ENCODE results near the gene CIC. TPM values are rescaled to one million over a fixed set of nuclear protein-coding genes. Genes with fewer than 3 reads are reported as not detected.
A peak's percentile ranks its signal among the peaks of the same experiment; 100 is the strongest.
"Not testable (repeated sequence)": the region's sequence is repeated elsewhere in the genome, so short reads cannot be mapped to it uniquely, and the experiment has no call there.

Gene CIC
- total and polyA plus RNA-seq, 3 experiments from 2014 or later, result 2.7 to 60.4 (median 53.9) TPM

GRCh38 chr19:42266928-42267603 lies 2.0 kb upstream of the CIC start:
- ChIA-PET POLR2A (interaction anchor here (0.5 kb wide), 1 partner anchor 43 kb away, joined by 10 read pairs; no protein-coding TSS in a partner anchor), CTCF (interaction anchor here (1.2 kb wide), 1 partner anchor 24 kb away, joined by 3 read pairs; no protein-coding TSS in a partner anchor)
- not testable (repeated sequence) for H3K36me3 ChIP-seq (ENCODE audit: insufficient read depth, low read length); H3K9me3 ChIP-seq (ENCODE audit: low read length); H3K36me3 Mint-ChIP-seq; H3K27me3 ChIP-seq (ENCODE audit: insufficient read depth, low read length, poor library complexity, severe bottlenecking); H3K27ac Mint-ChIP-seq; DNase-seq; H3K27me3 Mint-ChIP-seq; H3K9me3 Mint-ChIP-seq
- Mint-ChIP-seq H3K4me3 (peak overlapping the region in 1 of 7 donors; percentile 17), H3K4me1 (peaks cover 21 to 32% (median 23%) of the 10 kb centered on the region in 3 donors)
- Histone ChIP-seq H3K27ac (ENCODE audit: low read depth, low read length) (peak overlapping the region; percentile 98), H3K4me1 (ENCODE audit: insufficient read depth, low read length) (peaks cover 29% of the 10 kb centered on the region), H3K4me3 (ENCODE audit: low read length) (peak overlapping the region; percentile 72)

DNA sequence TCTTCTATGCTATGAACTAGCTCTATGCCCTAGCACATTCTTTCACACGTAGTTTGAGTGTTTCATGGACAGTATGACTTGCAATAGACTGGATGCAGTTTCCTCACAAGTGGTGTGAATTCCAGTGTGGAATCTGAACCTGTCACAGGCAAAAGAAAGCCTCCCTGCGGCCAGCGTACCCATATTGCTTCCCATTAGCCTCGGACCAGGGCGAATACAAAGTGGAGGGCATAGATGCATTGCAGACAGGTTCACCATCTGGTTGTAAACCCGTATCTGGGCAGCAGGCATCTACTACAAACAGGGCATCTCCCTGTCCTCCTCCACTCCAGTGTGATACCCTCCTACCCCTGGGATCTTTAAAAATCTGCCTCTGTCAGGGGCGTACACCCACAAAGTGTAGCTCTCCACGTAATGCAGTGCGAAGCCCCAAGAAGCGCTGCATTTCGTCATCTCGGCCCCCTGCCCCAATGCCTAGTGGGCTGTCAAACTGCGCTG lies 1.4 kb upstream of the CIC start:
- Mint-ChIP-seq H3K9me3 (no peaks in the 10 kb centered on the region), H3K4me3 (no peak overlapping the region), H3K27ac (no peak overlapping the region), H3K36me3 (peaks cover 0 to 13% (median 0%) of the 10 kb centered on the region in 3 donors), H3K27me3 (peaks cover 0 to 5% of the 10 kb centered on the region in 2 donors), H3K4me1 (peaks cover 21 to 32% (median 23%) of the 10 kb centered on the region in 3 donors)
- Histone ChIP-seq H3K36me3 (ENCODE audit: insufficient read depth, low read length) (no peaks in the 10 kb centered on the region), H3K4me3 (ENCODE audit: low read length) (peak overlapping the region; percentile 72), H3K27ac (ENCODE audit: low read depth, low read length) (peak overlapping the region; percentile 98), H3K4me1 (ENCODE audit: insufficient read depth, low read length) (peaks cover 29% of the 10 kb centered on the region), H3K27me3 (ENCODE audit: insufficient read depth, low read length, poor library complexity, severe bottlenecking) (no peaks in the 10 kb centered on the region), H3K9me3 (ENCODE audit: low read length) (no peaks in the 10 kb centered on the region)
- DNase-seq, result no peak
- ChIA-PET CTCF (interaction anchor here (1.2 kb wide), 1 partner anchor 25 kb away, joined by 3 read pairs; no protein-coding TSS in a partner anchor), POLR2A (interaction anchor here (0.5 kb wide), 1 partner anchor 44 kb away, joined by 10 read pairs; no protein-coding TSS in a partner anchor)

DNA sequence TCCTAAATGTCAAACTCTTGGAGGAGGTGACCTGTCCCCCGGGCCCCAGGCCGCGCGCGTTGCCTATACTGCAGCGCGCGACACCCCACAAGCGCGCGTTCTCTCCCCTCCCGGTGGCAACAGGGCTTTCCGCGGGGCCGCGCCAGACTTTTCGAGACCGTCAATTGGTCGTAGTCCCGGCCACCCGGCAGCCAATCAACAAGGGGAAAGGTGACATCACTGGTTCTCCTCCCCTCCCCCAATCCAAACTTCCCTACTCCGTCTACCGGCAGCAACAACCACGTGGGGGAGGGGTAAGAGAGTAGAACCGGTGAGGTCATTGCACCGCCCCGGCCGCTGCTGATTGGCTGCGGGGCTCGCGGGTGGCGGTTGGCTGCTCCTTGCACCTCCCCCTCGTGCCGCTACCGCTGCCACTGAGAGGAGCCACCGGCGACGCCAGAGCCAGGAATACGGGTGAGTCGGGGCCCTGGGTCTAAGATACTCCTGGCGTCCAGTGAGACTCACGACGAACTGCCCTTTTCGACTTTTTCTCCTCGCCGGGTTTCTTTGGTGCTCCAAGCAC lies 829 bp upstream of the CIC start:
- POLR2A ChIA-PET, result interaction anchor here (1.2 kb wide), 1 partner anchor 15 kb away, joined by 5 read pairs; no protein-coding TSS in a partner anchor
- Histone ChIP-seq H3K4me3 (ENCODE audit: low read length) (peak overlapping the region; percentile 72), H3K9me3 (ENCODE audit: low read length) (no peaks in the 10 kb centered on the region), H3K27me3 (ENCODE audit: insufficient read depth, low read length, poor library complexity, severe bottlenecking) (no peaks in the 10 kb centered on the region), H3K27ac (ENCODE audit: low read depth, low read length) (peak overlapping the region; percentile 98), H3K36me3 (ENCODE audit: insufficient read depth, low read length) (no peaks in the 10 kb centered on the region), H3K4me1 (ENCODE audit: insufficient read depth, low read length) (peaks cover 29% of the 10 kb centered on the region)
- no peaks in the 10 kb centered on the region for H3K9me3 Mint-ChIP-seq
- CTCF ChIA-PET, result interaction anchor here (1.2 kb wide), 1 partner anchor 25 kb away, joined by 3 read pairs; no protein-coding TSS in a partner anchor
- peaks cover 21 to 32% (median 23%) of the 10 kb centered on the region in 3 donors for H3K4me1 Mint-ChIP-seq
- no peak overlapping the region for H3K4me3 Mint-ChIP-seq
- H3K36me3 Mint-ChIP-seq, result peaks cover 0 to 17% (median 0%) of the 10 kb centered on the region in 3 donors
- peaks cover 0 to 4% of the 10 kb centered on the region in 2 donors for H3K27me3 Mint-ChIP-seq
- no peak overlapping the region for H3K27ac Mint-ChIP-seq
- peak; percentile 96 to 100 (median 99) for DNase-seq

DNA sequence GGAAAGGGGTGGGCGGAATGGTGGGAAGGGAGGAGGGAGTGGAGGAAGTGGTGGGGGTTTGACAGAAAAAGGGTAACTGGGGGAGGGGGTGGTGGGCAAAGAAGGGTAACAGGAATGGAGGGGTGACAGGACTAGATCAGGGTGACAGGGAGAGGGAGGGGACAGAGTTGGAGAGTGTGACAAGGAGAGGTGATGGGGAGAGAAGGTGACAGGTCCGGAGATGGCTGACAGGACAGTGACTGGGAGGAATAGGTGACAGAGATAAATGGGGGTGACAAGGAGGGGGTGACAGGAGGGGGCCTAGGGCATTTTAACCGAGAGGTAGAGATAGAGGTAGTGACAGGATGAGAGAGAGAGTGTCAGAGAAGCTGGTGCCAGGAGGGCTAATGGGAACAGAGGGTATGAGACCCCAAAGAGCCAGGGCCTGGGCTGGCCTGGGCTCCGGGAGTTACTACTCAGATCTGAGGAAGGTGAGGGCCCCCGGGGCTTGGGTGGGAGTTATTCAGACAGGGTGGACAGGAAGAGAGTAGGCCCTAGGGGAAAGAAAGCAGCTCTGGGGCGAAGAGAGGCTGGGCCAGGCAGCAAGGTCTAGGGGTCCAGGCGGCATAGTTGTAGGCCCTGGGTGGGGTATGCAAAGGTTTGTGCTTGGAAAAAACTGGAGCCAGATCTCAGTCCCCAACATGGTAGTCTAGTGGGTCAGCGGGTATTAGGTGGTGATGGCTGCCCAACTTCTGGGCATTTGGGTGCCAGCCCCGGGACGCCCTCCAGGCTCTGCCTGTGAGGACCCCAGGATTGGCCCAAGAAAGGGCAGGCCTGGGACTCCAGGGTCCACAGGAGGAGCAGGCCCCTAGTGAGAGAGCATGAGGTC lies 660 bp downstream of the CIC start:
- Mint-ChIP-seq H3K36me3 (peaks cover 0 to 29% (median 2%) of the 10 kb centered on the region in 3 donors), H3K27ac (peak overlapping the region in 6 of 8 donors; percentile 95 to 100 (median 98)), H3K27me3 (peaks cover 0 to 4% of the 10 kb centered on the region in 2 donors), H3K4me1 (peaks cover 21 to 35% (median 31%) of the 10 kb centered on the region in 3 donors), H3K4me3 (peak overlapping the region in 3 of 7 donors; percentile 83 to 91 (median 89)), H3K9me3 (no peaks in the 10 kb centered on the region)
- Histone ChIP-seq H3K27me3 (ENCODE audit: insufficient read depth, low read length, poor library complexity, severe bottlenecking) (no peaks in the 10 kb centered on the region), H3K4me1 (ENCODE audit: insufficient read depth, low read length) (peaks cover 29% of the 10 kb centered on the region), H3K4me3 (ENCODE audit: low read length) (peak overlapping the region; percentile 66), H3K9me3 (ENCODE audit: low read length) (no peaks in the 10 kb centered on the region), H3K27ac (ENCODE audit: low read depth, low read length) (peak overlapping the region; percentile 94), H3K36me3 (ENCODE audit: insufficient read depth, low read length) (peaks cover 5% of the 10 kb centered on the region)
- ChIA-PET CTCF (interaction anchor here (0.9 to 2.5 kb wide), 6 partner anchors 10 to 161 kb away, joined by 3 to 33 read pairs (median 4); no protein-coding TSS in a partner anchor), POLR2A (interaction anchor here (0.6 to 2.5 kb wide), 11 partner anchors 10 to 49 kb away, joined by 3 to 13 read pairs (median 5); partner anchors contain the start of genes GSK3A and ZNF526)
- peak in 1 of 5 donors; percentile 48 for DNase-seq

- H3K9me3 Mint-ChIP-seq, result no peaks in the 10 kb centered on the region
- no peaks in the 10 kb centered on the region for H3K27me3 ChIP-seq (ENCODE audit: insufficient read depth, low read length, poor library complexity, severe bottlenecking)
- peak; percentile 69 to 85 (median 74) for DNase-seq
- no peaks in the 10 kb centered on the region for H3K9me3 ChIP-seq (ENCODE audit: low read length)
- peaks cover 0 to 4% of the 10 kb centered on the region in 2 donors for H3K27me3 Mint-ChIP-seq
- CTCF ChIA-PET, result interaction anchor here (0.6 to 2.5 kb wide), 8 partner anchors 9 to 257 kb away, joined by 3 to 33 read pairs (median 4); no protein-coding TSS in a partner anchor
- H3K27ac Mint-ChIP-seq, result peak overlapping the region in 6 of 8 donors; percentile 95 to 100 (median 98)
- H3K4me1 ChIP-seq (ENCODE audit: insufficient read depth, low read length), result peaks cover 29% of the 10 kb centered on the region
- H3K4me3 ChIP-seq (ENCODE audit: low read length), result peak overlapping the region; percentile 66
- peaks cover 6% of the 10 kb centered on the region for H3K36me3 ChIP-seq (ENCODE audit: insufficient read depth, low read length)
- peak overlapping the region in 3 of 7 donors; percentile 83 to 91 (median 89) for H3K4me3 Mint-ChIP-seq
- POLR2A ChIA-PET, result interaction anchor here (0.6 to 2.5 kb wide), 11 partner anchors 9 to 71 kb away, joined by 3 to 13 read pairs (median 5); partner anchors contain the start of genes GSK3A and ZNF526
- H3K27ac ChIP-seq (ENCODE audit: low read depth, low read length), result peak overlapping the region; percentile 94
- H3K4me1 Mint-ChIP-seq, result peaks cover 27 to 40% (median 38%) of the 10 kb centered on the region in 3 donors
- H3K36me3 Mint-ChIP-seq, result peaks cover 1 to 34% (median 6%) of the 10 kb centered on the region in 3 donors
Measured at GRCh38 chr19:42270346-42271044, 1.4 kb downstream of the CIC start.

- Histone ChIP-seq H3K27me3 (ENCODE audit: insufficient read depth, low read length, poor library complexity, severe bottlenecking) (no peaks in the 10 kb centered on the region), H3K36me3 (ENCODE audit: insufficient read depth, low read length) (peaks cover 6% of the 10 kb centered on the region), H3K9me3 (ENCODE audit: low read length) (no peaks in the 10 kb centered on the region), H3K4me1 (ENCODE audit: insufficient read depth, low read length) (peaks cover 31% of the 10 kb centered on the region), H3K4me3 (ENCODE audit: low read length) (peak overlapping the region; percentile 49), H3K27ac (ENCODE audit: low read depth, low read length) (peak overlapping the region; percentile 94)
- POLR2A ChIA-PET, result interaction anchor here (0.9 to 2.5 kb wide), 9 partner anchors 8 to 72 kb away, joined by 3 to 13 read pairs (median 5); partner anchors contain the start of genes GSK3A and ZNF526
- H3K27me3 Mint-ChIP-seq, result peaks cover 0 to 2% of the 10 kb centered on the region in 2 donors
- peak overlapping the region in 7 of 8 donors; percentile 46 to 99 (median 89) for H3K27ac Mint-ChIP-seq
- CTCF ChIA-PET, result interaction anchor here (0.6 to 2.5 kb wide), 5 partner anchors 8 to 258 kb away, joined by 3 to 33 read pairs (median 5); no protein-coding TSS in a partner anchor
- peaks cover 3 to 36% (median 6%) of the 10 kb centered on the region in 3 donors for H3K36me3 Mint-ChIP-seq
- peaks cover 29 to 43% (median 42%) of the 10 kb centered on the region in 3 donors for H3K4me1 Mint-ChIP-seq
- no peaks in the 10 kb centered on the region for H3K9me3 Mint-ChIP-seq
- H3K4me3 Mint-ChIP-seq, result peak overlapping the region in 6 of 7 donors; percentile 3 to 91 (median 64)
- DNase-seq, result peak in 1 of 5 donors; percentile 43
Measured at GRCh38 chr19:42271045-42271419, 2.0 kb downstream of the CIC start.

Measured in CD8-positive, alpha-beta memory T cell (primary cell).